WTC11 (cell line): ENCODE results near the gene GMPR2. TPM values are rescaled to one million over a fixed set of nuclear protein-coding genes. Genes with fewer than 3 reads are reported as not detected.

Experiments
- ARID4B ChIP-seq: sonication (generic); formaldehyde crosslinking; IDR thresholded peaks from 2 replicates; pipeline ENCODE4 v1.8.0; 2023; ENCODE audit warnings: missing genetic modification reagents, mild to moderate bottlenecking, borderline replicate concordance
- ATF1 ChIP-seq: sonication (generic); formaldehyde crosslinking; IDR thresholded peaks from 2 replicates; pipeline ENCODE4 v1.8.1; 2023; ENCODE audit warnings: mild to moderate bottlenecking, moderate library complexity, missing genetic modification reagents
- CBFB ChIP-seq: sonication (generic); formaldehyde crosslinking; IDR thresholded peaks from 2 replicates; pipeline ENCODE4 v1.8.1; 2022; ENCODE audit warnings: mild to moderate bottlenecking, low read depth, missing genetic modification reagents
- CREM ChIP-seq: sonication (generic); formaldehyde crosslinking; IDR thresholded peaks from 2 replicates; pipeline ENCODE4 v1.8.1; 2022; ENCODE audit warnings: mild to moderate bottlenecking, missing genetic modification reagents, moderate library complexity
- E2F1 ChIP-seq: sonication (generic); formaldehyde crosslinking; IDR thresholded peaks from 2 replicates; pipeline ENCODE4 v1.8.0; 2022; ENCODE audit warnings: mild to moderate bottlenecking, missing genetic modification reagents
- E2F5 ChIP-seq: sonication (generic); formaldehyde crosslinking; IDR thresholded peaks from 2 replicates; pipeline ENCODE4 v1.8.1; 2022; ENCODE audit warnings: mild to moderate bottlenecking, moderate library complexity, missing genetic modification reagents
- EMX1 ChIP-seq: fragments of 250-450 bp; sonication (Bioruptor Pico); IDR thresholded peaks from 2 replicates; pipeline ENCODE4 v1.8.0; 2021; ENCODE audit warnings: mild to moderate bottlenecking
- ESRRA ChIP-seq: sonication (generic); formaldehyde crosslinking; IDR thresholded peaks from 2 replicates; pipeline ENCODE4 v1.8.1; 2022; ENCODE audit warnings: mild to moderate bottlenecking, missing genetic modification reagents, borderline replicate concordance
- ETV6 ChIP-seq: sonication (generic); formaldehyde crosslinking; IDR thresholded peaks from 2 replicates; pipeline ENCODE4 v1.8.1; 2022; ENCODE audit warnings: mild to moderate bottlenecking, missing genetic modification reagents
- FOXP1 ChIP-seq: sonication (generic); formaldehyde crosslinking; IDR thresholded peaks from 2 replicates; pipeline ENCODE4 v1.8.0; 2022; ENCODE audit warnings: missing genetic modification reagents, mild to moderate bottlenecking, moderate library complexity, borderline replicate concordance
- GABPB1 ChIP-seq: sonication (generic); formaldehyde crosslinking; IDR thresholded peaks from 2 replicates; pipeline ENCODE4 v1.8.1; 2023; ENCODE audit warnings: mild to moderate bottlenecking, missing genetic modification reagents
- JAZF1 ChIP-seq: fragments of 250-450 bp; sonication (Bioruptor Pico); IDR thresholded peaks from 2 replicates; pipeline ENCODE4 v1.9.0; 2021; ENCODE audit warnings: moderate library complexity, mild to moderate bottlenecking, inconsistent platforms
- NFE2L1 ChIP-seq: sonication (generic); formaldehyde crosslinking; IDR thresholded peaks from 2 replicates; pipeline ENCODE4 v1.8.1; 2023; ENCODE audit warnings: missing genetic modification reagents
- NR2C2 ChIP-seq: sonication (generic); formaldehyde crosslinking; IDR thresholded peaks from 2 replicates; pipeline ENCODE4 v1.8.0; 2022; ENCODE audit warnings: mild to moderate bottlenecking, missing genetic modification reagents
- PREB ChIP-seq: sonication (generic); formaldehyde crosslinking; IDR thresholded peaks from 2 replicates; pipeline ENCODE4 v1.8.1; 2022; ENCODE audit warnings: mild to moderate bottlenecking, missing genetic modification reagents, moderate library complexity, borderline replicate concordance
- SMAD4 ChIP-seq: sonication (generic); formaldehyde crosslinking; IDR thresholded peaks from 2 replicates; pipeline ENCODE4 v1.8.0; 2022; ENCODE audit warnings: mild to moderate bottlenecking, missing genetic modification reagents
- SP1 ChIP-seq: sonication (generic); formaldehyde crosslinking; conservative IDR thresholded peaks from 2 replicates; pipeline ENCODE4 v1.8.1; 2022; ENCODE audit warnings: missing genetic modification reagents
- TEAD4 ChIP-seq: sonication (generic); formaldehyde crosslinking; IDR thresholded peaks from 2 replicates; pipeline ENCODE4 v1.8.0; 2022; ENCODE audit warnings: mild to moderate bottlenecking, missing genetic modification reagents
- USF1 ChIP-seq: sonication (generic); formaldehyde crosslinking; IDR thresholded peaks from 2 replicates; pipeline ENCODE4 v1.8.0; 2022; ENCODE audit warnings: mild to moderate bottlenecking, missing genetic modification reagents
- USF2 ChIP-seq: sonication (generic); formaldehyde crosslinking; IDR thresholded peaks from 2 replicates; pipeline ENCODE4 v1.8.1; 2023; ENCODE audit warnings: mild to moderate bottlenecking, missing genetic modification reagents, moderate library complexity
- ZBTB43 ChIP-seq: sonication (generic); formaldehyde crosslinking; IDR thresholded peaks from 2 replicates; pipeline ENCODE4 v1.8.1; 2023; ENCODE audit warnings: mild to moderate bottlenecking, missing genetic modification reagents
- ZMAT4 ChIP-seq: fragments of 250-450 bp; sonication (Bioruptor Pico); IDR thresholded peaks from 2 replicates; pipeline ENCODE4 v1.9.0; 2021; ENCODE audit warnings: mild to moderate bottlenecking
- ZNF138 ChIP-seq: sonication (generic); formaldehyde crosslinking; conservative IDR thresholded peaks from 2 replicates; pipeline ENCODE4 v1.8.1; 2022; ENCODE audit warnings: mild to moderate bottlenecking, moderate library complexity, missing genetic modification reagents
- ZNF219 ChIP-seq: sonication (generic); formaldehyde crosslinking; IDR thresholded peaks from 2 replicates; pipeline ENCODE4 v1.8.0; 2023; ENCODE audit warnings: missing genetic modification reagents, mild to moderate bottlenecking, borderline replicate concordance
- ZNF232 ChIP-seq: sonication (generic); formaldehyde crosslinking; IDR thresholded peaks from 2 replicates; pipeline ENCODE4 v1.8.0; 2022; ENCODE audit warnings: mild to moderate bottlenecking, missing genetic modification reagents
- ZNF263 ChIP-seq: sonication (generic); formaldehyde crosslinking; IDR thresholded peaks from 2 replicates; pipeline ENCODE4 v1.8.1; 2022; ENCODE audit warnings: low read depth, mild to moderate bottlenecking, moderate library complexity, missing genetic modification reagents
- ZNF671 ChIP-seq: fragments of 250-450 bp; sonication (Bioruptor Pico); IDR thresholded peaks from 2 replicates; pipeline ENCODE4 v1.8.0; 2021; ENCODE audit warnings: mild to moderate bottlenecking
- total RNA-seq: library from RNA; stranded (reverse); gene quantifications from 3 replicates; pipeline ENCODE4 v1.2.3, GENCODE V29; 2021

Gene GMPR2
- total RNA-seq, 1 experiment from 2014 or later, result 82.3 TPM

- TF ChIP-seq ZMAT4 (peak; percentile 91), ZNF671 (no peak), ZNF138 (CRISPR knock-in tag) (no peak), ZNF219 (CRISPR knock-in tag) (no peak), ZBTB43 (CRISPR knock-in tag) (peak; percentile 46; the same call in 1 of the 2 replicates), E2F5 (CRISPR knock-in tag) (peak; percentile 52; the same call in 1 of the 2 replicates), TEAD4 (0 out of 2 replicates have a peak, but pooled peaks have one; percentile 25), NR2C2 (CRISPR knock-in tag) (0 out of 2 replicates have a peak, but pooled peaks have one; percentile 38), SP1 (CRISPR knock-in tag) (peak; percentile 90), ETV6 (no peak; the same call in 1 of the 2 replicates), SMAD4 (CRISPR knock-in tag) (no peak), ESRRA (CRISPR knock-in tag) (peak; percentile 83; the same call in 1 of the 2 replicates), ATF1 (CRISPR knock-in tag) (0 out of 2 replicates have a peak, but pooled peaks have one; percentile 57), USF1 (CRISPR knock-in tag) (peak; percentile 99), NFE2L1 (CRISPR knock-in tag) (peak; percentile 51; the same call in 1 of the 2 replicates), ARID4B (CRISPR knock-in tag) (peak; percentile 68; the same call in 1 of the 2 replicates), EMX1 (CRISPR knock-in tag) (no peak), ZNF263 (CRISPR knock-in tag) (peak; percentile 59; the same call in 1 of the 2 replicates), FOXP1 (CRISPR knock-in tag) (peak; percentile 81; the same call in 1 of the 2 replicates), JAZF1 (CRISPR knock-in tag) (no peak), GABPB1 (CRISPR knock-in tag) (peak; percentile 94), E2F1 (CRISPR knock-in tag) (0 out of 2 replicates have a peak, but pooled peaks have one; percentile 73), PREB (peak; percentile 87; the same call in 1 of the 2 replicates), USF2 (CRISPR knock-in tag) (peak; percentile 98), CBFB (CRISPR knock-in tag) (0 out of 2 replicates have a peak, but pooled peaks have one; percentile 59), ZNF232 (peak; percentile 73), CREM (CRISPR knock-in tag) (peak; percentile 97)
These were observed 19.5 kb upstream of the GMPR2 start, which contains the start of gene CHMP4A (continued) for GRCh38 chr14:24212924-24213865.
